ENCODE results near the gene CST7.
"Not testable (repeated sequence)": the region's sequence is repeated elsewhere in the genome, so short reads cannot be mapped to it uniquely, and the experiment has no call there.

Gene CST7

DNA sequence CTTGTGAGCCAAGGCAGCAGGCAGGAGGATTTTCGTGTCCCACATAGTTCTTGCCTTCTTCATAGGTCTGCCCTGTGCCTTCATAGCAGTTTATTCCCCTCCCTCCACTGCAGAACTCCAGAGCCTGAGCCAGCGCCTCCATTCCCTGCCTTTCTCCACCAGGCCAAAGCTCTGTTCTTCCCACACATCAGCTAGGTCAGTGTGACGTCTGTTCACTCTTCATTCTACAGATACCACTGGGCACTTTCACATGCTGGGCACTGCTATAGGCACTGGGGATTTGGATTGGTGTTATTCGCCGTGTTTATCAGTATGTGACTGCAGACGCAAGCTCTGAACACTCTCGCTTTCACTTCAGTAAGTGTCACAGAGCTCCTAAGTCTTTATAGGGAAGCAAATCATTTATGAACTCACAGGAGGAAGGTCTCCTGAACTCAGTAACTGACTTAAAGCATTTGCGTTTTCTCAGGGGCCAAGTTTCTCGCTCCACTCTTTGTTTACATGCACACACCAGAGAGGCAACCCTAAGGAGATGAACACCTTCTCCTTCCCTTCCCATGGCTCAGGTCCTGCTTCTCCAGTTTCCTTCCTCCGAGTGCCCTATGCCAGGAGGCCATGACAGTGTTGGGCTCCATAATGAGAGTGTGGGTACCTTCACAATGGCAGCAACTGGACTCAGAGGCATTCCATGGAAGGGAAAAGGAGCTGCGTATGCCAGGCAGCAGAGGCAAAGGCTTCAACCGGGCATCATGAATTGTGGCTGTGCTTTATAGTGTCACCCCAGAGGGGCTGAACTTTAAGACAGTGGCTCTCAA, 49.8 kb downstream of the CST7 start:
- H3F3A ChIP-seq (ENCODE audit: insufficient read depth, low read length): no peaks in the 10 kb centered on the region
- no peak overlapping the region for H3K27ac ChIP-seq (ENCODE audit: low read depth, low read length, poor library complexity, severe bottlenecking)

DNA sequence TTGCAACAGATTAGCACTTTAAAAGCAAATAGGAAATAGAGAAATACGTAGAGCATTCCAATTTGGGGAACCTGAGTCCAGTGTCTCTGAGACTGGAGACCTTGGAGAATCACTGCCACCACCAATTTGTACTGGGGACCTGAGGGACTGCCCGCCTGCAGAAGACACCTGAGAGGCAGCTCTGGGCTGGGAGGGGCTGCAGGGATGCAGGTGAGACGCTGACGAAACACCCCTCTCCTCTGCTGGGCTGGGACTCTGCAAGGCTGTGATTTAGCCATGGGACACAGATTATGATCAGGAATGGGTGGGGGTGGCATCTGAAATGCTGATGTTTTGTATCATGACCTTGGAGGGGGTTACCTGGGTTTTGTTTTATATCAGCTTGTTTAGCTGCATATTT, 50.5 kb downstream of the CST7 start:
- TF ChIP-seq EZH2 (IDR thresholded peaks at IDR 0.05; ENCODE audit: borderline replicate concordance, low read length): no peak
- TF ChIP-seq, protein P1, sequence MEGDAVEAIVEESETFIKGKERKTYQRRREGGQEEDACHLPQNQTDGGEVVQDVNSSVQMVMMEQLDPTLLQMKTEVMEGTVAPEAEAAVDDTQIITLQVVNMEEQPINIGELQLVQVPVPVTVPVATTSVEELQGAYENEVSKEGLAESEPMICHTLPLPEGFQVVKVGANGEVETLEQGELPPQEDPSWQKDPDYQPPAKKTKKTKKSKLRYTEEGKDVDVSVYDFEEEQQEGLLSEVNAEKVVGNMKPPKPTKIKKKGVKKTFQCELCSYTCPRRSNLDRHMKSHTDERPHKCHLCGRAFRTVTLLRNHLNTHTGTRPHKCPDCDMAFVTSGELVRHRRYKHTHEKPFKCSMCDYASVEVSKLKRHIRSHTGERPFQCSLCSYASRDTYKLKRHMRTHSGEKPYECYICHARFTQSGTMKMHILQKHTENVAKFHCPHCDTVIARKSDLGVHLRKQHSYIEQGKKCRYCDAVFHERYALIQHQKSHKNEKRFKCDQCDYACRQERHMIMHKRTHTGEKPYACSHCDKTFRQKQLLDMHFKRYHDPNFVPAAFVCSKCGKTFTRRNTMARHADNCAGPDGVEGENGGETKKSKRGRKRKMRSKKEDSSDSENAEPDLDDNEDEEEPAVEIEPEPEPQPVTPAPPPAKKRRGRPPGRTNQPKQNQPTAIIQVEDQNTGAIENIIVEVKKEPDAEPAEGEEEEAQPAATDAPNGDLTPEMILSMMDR (IDR thresholded peaks at IDR 0.05; ENCODE audit: low read length): no peak
- no peaks in the 10 kb centered on the region for H4K20me1 ChIP-seq (ENCODE audit: insufficient read depth, low read length)
- H3F3A ChIP-seq (ENCODE audit: insufficient read depth, low read length): no peaks in the 10 kb centered on the region
- H3K4me2 ChIP-seq (ENCODE audit: low read length): no peak overlapping the region
- H3K27me3 ChIP-seq (ENCODE audit: insufficient read depth, low read length): no peaks in the 10 kb centered on the region
- no peak overlapping the region for H3K4me3 ChIP-seq (ENCODE audit: low read depth, low read length, poor library complexity, severe bottlenecking)
- H3K9me3 ChIP-seq (ENCODE audit: low read length): no peaks in the 10 kb centered on the region
- H3K4me1 ChIP-seq (ENCODE audit: insufficient read depth, low read length, severe bottlenecking): peaks cover 6% of the 10 kb centered on the region
- no peaks in the 10 kb centered on the region for H3K79me2 ChIP-seq (ENCODE audit: insufficient read depth, low read length)
- H3K9me2 ChIP-seq (ENCODE audit: low read depth, low read length): no peaks in the 10 kb centered on the region
- H3K27ac ChIP-seq (ENCODE audit: low read depth, low read length, poor library complexity, severe bottlenecking): no peak overlapping the region
- no peak overlapping the region for H3K9ac ChIP-seq (ENCODE audit: low read length)
- no peak overlapping the region for H2AFZ ChIP-seq (ENCODE audit: low read length)
- H3K36me3 ChIP-seq (ENCODE audit: insufficient read depth, low read length): no peaks in the 10 kb centered on the region

More for the DNA sequence above, 49.8 kb downstream of the CST7 start:
- Histone ChIP-seq H3K79me2 (ENCODE audit: insufficient read depth, low read length) (no peaks in the 10 kb centered on the region), H3K4me3 (ENCODE audit: low read depth, low read length, poor library complexity, severe bottlenecking) (no peak overlapping the region), H3K36me3 (ENCODE audit: insufficient read depth, low read length) (no peaks in the 10 kb centered on the region), H2AFZ (ENCODE audit: low read length) (no peak overlapping the region), H4K20me1 (ENCODE audit: insufficient read depth, low read length) (no peaks in the 10 kb centered on the region), H3K4me1 (ENCODE audit: insufficient read depth, low read length, severe bottlenecking) (peaks cover 10% of the 10 kb centered on the region), H3K9me2 (ENCODE audit: low read depth, low read length) (no peaks in the 10 kb centered on the region), H3K9ac (ENCODE audit: low read length) (no peak overlapping the region), H3K4me2 (ENCODE audit: low read length) (no peak overlapping the region), H3K9me3 (ENCODE audit: low read length) (no peaks in the 10 kb centered on the region), H3K27me3 (ENCODE audit: insufficient read depth, low read length) (no peaks in the 10 kb centered on the region)
- no peak for TF ChIP-seq EZH2 (IDR thresholded peaks at IDR 0.05; ENCODE audit: borderline replicate concordance, low read length)
- TF ChIP-seq, protein P1 (IDR thresholded peaks at IDR 0.05; ENCODE audit: low read length): no peak

- Histone ChIP-seq H3K27ac (ENCODE audit: low read depth, low read length, poor library complexity, severe bottlenecking) (no peak overlapping the region), H4K20me1 (ENCODE audit: insufficient read depth, low read length) (no peaks in the 10 kb centered on the region), H3K9ac (ENCODE audit: low read length) (no peak overlapping the region), H3K36me3 (ENCODE audit: insufficient read depth, low read length) (no peaks in the 10 kb centered on the region), H3K9me2 (ENCODE audit: low read depth, low read length) (no peaks in the 10 kb centered on the region), H3K27me3 (ENCODE audit: insufficient read depth, low read length) (no peaks in the 10 kb centered on the region), H3K4me3 (ENCODE audit: low read depth, low read length, poor library complexity, severe bottlenecking) (no peak overlapping the region), H3F3A (ENCODE audit: insufficient read depth, low read length) (no peaks in the 10 kb centered on the region), H3K4me2 (ENCODE audit: low read length) (no peak overlapping the region), H3K9me3 (ENCODE audit: low read length) (no peaks in the 10 kb centered on the region), H3K4me1 (ENCODE audit: insufficient read depth, low read length, severe bottlenecking) (no peaks in the 10 kb centered on the region), H2AFZ (ENCODE audit: low read length) (no peak overlapping the region), H3K79me2 (ENCODE audit: insufficient read depth, low read length) (no peaks in the 10 kb centered on the region)
- TF ChIP-seq EZH2 (IDR thresholded peaks at IDR 0.05; ENCODE audit: borderline replicate concordance, low read length): no peak
- TF ChIP-seq, protein P1 (IDR thresholded peaks at IDR 0.05; ENCODE audit: low read length): no peak
Measured at GRCh38 chr20:25000268-25000801, 51.3 kb downstream of the CST7 start.

DNA sequence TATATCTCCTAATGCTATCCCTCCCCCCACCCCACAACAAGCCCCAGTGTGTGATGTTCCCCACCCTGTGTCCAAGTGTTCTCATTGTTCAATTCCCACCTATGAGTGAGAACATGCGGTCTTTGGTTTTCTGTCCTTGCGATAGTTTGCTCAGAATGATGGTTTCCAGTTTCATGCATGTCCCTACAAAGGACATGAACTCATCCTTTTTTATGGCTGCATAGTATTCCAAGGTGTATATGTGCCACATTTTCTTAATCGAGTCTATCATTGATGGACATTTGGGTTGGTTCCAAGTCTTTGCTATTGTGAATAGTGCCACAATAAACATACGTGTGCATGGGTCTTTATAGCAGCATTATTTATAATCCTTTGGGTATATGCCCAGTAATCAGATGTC, 52.3 kb downstream of the CST7 start:
- H2AFZ ChIP-seq (ENCODE audit: low read length); H3K9me3 ChIP-seq (ENCODE audit: low read length); H3K4me3 ChIP-seq (ENCODE audit: low read depth, low read length, poor library complexity, severe bottlenecking); H3K9me2 ChIP-seq (ENCODE audit: low read depth, low read length); H3K27me3 ChIP-seq (ENCODE audit: insufficient read depth, low read length); H3F3A ChIP-seq (ENCODE audit: insufficient read depth, low read length); H3K9ac ChIP-seq (ENCODE audit: low read length); H3K4me2 ChIP-seq (ENCODE audit: low read length); H3K36me3 ChIP-seq (ENCODE audit: insufficient read depth, low read length); H3K27ac ChIP-seq (ENCODE audit: low read depth, low read length, poor library complexity, severe bottlenecking); H3K4me1 ChIP-seq (ENCODE audit: insufficient read depth, low read length, severe bottlenecking); H4K20me1 ChIP-seq (ENCODE audit: insufficient read depth, low read length); H3K79me2 ChIP-seq (ENCODE audit: insufficient read depth, low read length): not testable (repeated sequence)
